Measurements from ENCODE around the gene CEP70. TPM values are rescaled to one million over a fixed set of nuclear protein-coding genes. Genes with fewer than 3 reads are reported as not detected.
"Not testable (repeated sequence)": the region's sequence is repeated elsewhere in the genome, so short reads cannot be mapped to it uniquely, and the experiment has no call there.

CEP70 gene
- 26.3 and 35.5 TPM in 2 replicates for total RNA-seq (2014; rRNA removed; shearing (Covaris generic))
- polyA plus RNA-seq (2014; cell fraction: nucleus; rRNA removed) = 14.1 and 19.4 TPM in 2 replicates

GRCh38 chr3:138594150-138594934 is at the start of gene CEP70:
Gene CEP70, minus strand, starts transcription at chr3:138594260. Its CDS starts 21,333 bp downstream, at chr3:138572927.
- peak; percentile 90 for DNase-seq (ENCODE audit: extremely low read depth, low read depth)

GRCh38 chr3:138642927-138643253 is 48.8 kb upstream of the CEP70 start:
- no peak for DNase-seq (ENCODE audit: extremely low read depth, low read depth)

GRCh38 chr3:138642226-138642926 is 48.3 kb upstream of the CEP70 start:
- no peak for DNase-seq (ENCODE audit: extremely low read depth, low read depth)

- DNase-seq (ENCODE audit: extremely low read depth, low read depth) = no peak
These were observed 46.5 kb upstream of the CEP70 start for GRCh38 chr3:138640537-138640936.

GRCh38 chr3:138638641-138639040 is 44.6 kb upstream of the CEP70 start:
- no peak for DNase-seq (ENCODE audit: extremely low read depth, low read depth)

- no peak for DNase-seq (ENCODE audit: extremely low read depth, low read depth)
These were observed 35.5 kb upstream of the CEP70 start for GRCh38 chr3:138629526-138629925.

GRCh38 chr3:138625707-138626365 is 31.8 kb upstream of the CEP70 start:
- DNase-seq (ENCODE audit: extremely low read depth, low read depth) = no peak

- no peak for DNase-seq (ENCODE audit: extremely low read depth, low read depth)
These were observed 30.5 kb upstream of the CEP70 start for GRCh38 chr3:138624518-138624917.

GRCh38 chr3:138620431-138620830 is 26.4 kb upstream of the CEP70 start:
- no peak for DNase-seq (ENCODE audit: extremely low read depth, low read depth)

GRCh38 chr3:138615462-138615861 is 21.4 kb upstream of the CEP70 start:
- no peak for DNase-seq (ENCODE audit: extremely low read depth, low read depth)

- no peak for DNase-seq (ENCODE audit: extremely low read depth, low read depth)
These were observed 15.8 kb upstream of the CEP70 start for GRCh38 chr3:138609898-138610266.

GRCh38 chr3:138608322-138609135 is 14.5 kb upstream of the CEP70 start, which contains the start of gene FAIM:
Gene FAIM, plus strand, starts transcription at chr3:138608771. Its CDS starts 10,956 bp downstream, at chr3:138619727.
- DNase-seq (ENCODE audit: extremely low read depth, low read depth) = peak; percentile 30

GRCh38 chr3:138604106-138604595 is 10.1 kb upstream of the CEP70 start:
- DNase-seq (ENCODE audit: extremely low read depth, low read depth) = not testable (repeated sequence)

- DNase-seq (ENCODE audit: extremely low read depth, low read depth) = not testable (repeated sequence)
These were observed 7.6 kb upstream of the CEP70 start for GRCh38 chr3:138601661-138602060.

GRCh38 chr3:138600100-138600745 is 6.2 kb upstream of the CEP70 start:
- no peak for DNase-seq (ENCODE audit: extremely low read depth, low read depth)

GRCh38 chr3:138598534-138598933 is 4.5 kb upstream of the CEP70 start:
- no peak for DNase-seq (ENCODE audit: extremely low read depth, low read depth)

- not testable (repeated sequence) for DNase-seq (ENCODE audit: extremely low read depth, low read depth)
These were observed 3.3 kb upstream of the CEP70 start for GRCh38 chr3:138597186-138597976.

GRCh38 chr3:138594935-138595610 is 1.0 kb upstream of the CEP70 start:
- DNase-seq (ENCODE audit: extremely low read depth, low read depth) = no peak

Data from NCI-H460 (cell line).